ENCODE results near the gene TMUB1.

Gene TMUB1

GRCh38 chr7:151034312-151035025 is 48.8 kb downstream of the TMUB1 start:
- H3K9me3 ChIP-seq (ENCODE audit: control insufficient read depth, insufficient read depth, low read length), result no peaks in the 10 kb centered on the region
- peaks cover 6% of the 10 kb centered on the region for H3K79me2 ChIP-seq (ENCODE audit: control insufficient read depth, low read length)
- H4K20me1 ChIP-seq (ENCODE audit: control insufficient read depth, insufficient read depth, low read depth, low read length), result peaks cover 4% of the 10 kb centered on the region; the same call in 1 of the 2 replicates
- H3K4me1 ChIP-seq (ENCODE audit: control insufficient read depth, low read length), result peaks cover 4% of the 10 kb centered on the region
- no peak overlapping the region for H3K27ac ChIP-seq (ENCODE audit: low read depth, low read length)
- H3K36me3 ChIP-seq (ENCODE audit: control insufficient read depth, low read length), result peaks cover 31% of the 10 kb centered on the region
- H3K27me3 ChIP-seq (ENCODE audit: control insufficient read depth, low read length), result no peaks in the 10 kb centered on the region
- H3K4me3 ChIP-seq (ENCODE audit: low read length), result no peak overlapping the region
- no peaks in the 10 kb centered on the region for H3F3A ChIP-seq (ENCODE audit: control insufficient read depth, insufficient read depth)
- H3K9me2 ChIP-seq (replicated peaks; ENCODE audit: control insufficient read depth, low read length), result no peaks in the 10 kb centered on the region
- TF ChIP-seq, protein P1, sequence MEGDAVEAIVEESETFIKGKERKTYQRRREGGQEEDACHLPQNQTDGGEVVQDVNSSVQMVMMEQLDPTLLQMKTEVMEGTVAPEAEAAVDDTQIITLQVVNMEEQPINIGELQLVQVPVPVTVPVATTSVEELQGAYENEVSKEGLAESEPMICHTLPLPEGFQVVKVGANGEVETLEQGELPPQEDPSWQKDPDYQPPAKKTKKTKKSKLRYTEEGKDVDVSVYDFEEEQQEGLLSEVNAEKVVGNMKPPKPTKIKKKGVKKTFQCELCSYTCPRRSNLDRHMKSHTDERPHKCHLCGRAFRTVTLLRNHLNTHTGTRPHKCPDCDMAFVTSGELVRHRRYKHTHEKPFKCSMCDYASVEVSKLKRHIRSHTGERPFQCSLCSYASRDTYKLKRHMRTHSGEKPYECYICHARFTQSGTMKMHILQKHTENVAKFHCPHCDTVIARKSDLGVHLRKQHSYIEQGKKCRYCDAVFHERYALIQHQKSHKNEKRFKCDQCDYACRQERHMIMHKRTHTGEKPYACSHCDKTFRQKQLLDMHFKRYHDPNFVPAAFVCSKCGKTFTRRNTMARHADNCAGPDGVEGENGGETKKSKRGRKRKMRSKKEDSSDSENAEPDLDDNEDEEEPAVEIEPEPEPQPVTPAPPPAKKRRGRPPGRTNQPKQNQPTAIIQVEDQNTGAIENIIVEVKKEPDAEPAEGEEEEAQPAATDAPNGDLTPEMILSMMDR (IDR thresholded peaks at IDR 0.05; ENCODE audit: low read depth, low read length, poor library complexity, severe bottlenecking), result no peak
- no peak for TF ChIP-seq EZH2phosphoT487 (IDR thresholded peaks at IDR 0.05; ENCODE audit: borderline replicate concordance, low read length)
- H3K4me2 ChIP-seq (ENCODE audit: low read length), result no peak overlapping the region

DNA sequence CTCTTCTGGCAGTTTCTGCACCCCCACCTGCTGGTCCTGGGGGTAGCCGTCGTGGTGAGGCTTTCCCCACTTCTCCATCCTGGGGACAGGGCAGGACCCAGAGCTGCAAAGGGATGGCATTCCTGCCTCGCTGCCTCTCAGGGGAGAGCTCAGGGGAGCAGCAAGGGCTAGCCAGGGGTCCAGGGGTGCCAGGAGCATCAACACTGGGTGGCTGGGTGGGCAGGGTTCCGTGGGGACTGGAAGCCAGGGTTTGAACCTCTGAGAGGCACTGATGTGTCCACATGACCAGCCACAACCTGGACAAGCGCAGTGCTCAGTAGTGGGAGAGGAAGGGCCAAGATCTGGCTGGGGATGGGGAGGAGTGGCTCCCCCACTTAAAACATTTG is 49.4 kb downstream of the TMUB1 start:
- Histone ChIP-seq H3K4me2 (ENCODE audit: low read length) (no peak overlapping the region), H3K79me2 (ENCODE audit: control insufficient read depth, low read length) (peaks cover 12% of the 10 kb centered on the region), H3K27me3 (ENCODE audit: control insufficient read depth, low read length) (no peaks in the 10 kb centered on the region), H3K36me3 (ENCODE audit: control insufficient read depth, low read length) (peaks cover 31% of the 10 kb centered on the region), H3K4me1 (ENCODE audit: control insufficient read depth, low read length) (peaks cover 9% of the 10 kb centered on the region), H3K27ac (ENCODE audit: low read depth, low read length) (no peak overlapping the region), H3K4me3 (ENCODE audit: low read length) (no peak overlapping the region), H4K20me1 (ENCODE audit: control insufficient read depth, insufficient read depth, low read depth, low read length) (peaks cover 3% of the 10 kb centered on the region; the same call in 1 of the 2 replicates), H3K9me2 (replicated peaks; ENCODE audit: control insufficient read depth, low read length) (no peaks in the 10 kb centered on the region), H3F3A (ENCODE audit: control insufficient read depth, insufficient read depth) (no peaks in the 10 kb centered on the region), H3K9me3 (ENCODE audit: control insufficient read depth, insufficient read depth, low read length) (no peaks in the 10 kb centered on the region)
- TF ChIP-seq EZH2phosphoT487 (IDR thresholded peaks at IDR 0.05; ENCODE audit: borderline replicate concordance, low read length), result no peak
- TF ChIP-seq, protein P1 (IDR thresholded peaks at IDR 0.05; ENCODE audit: low read depth, low read length, poor library complexity, severe bottlenecking), result no peak

DNA sequence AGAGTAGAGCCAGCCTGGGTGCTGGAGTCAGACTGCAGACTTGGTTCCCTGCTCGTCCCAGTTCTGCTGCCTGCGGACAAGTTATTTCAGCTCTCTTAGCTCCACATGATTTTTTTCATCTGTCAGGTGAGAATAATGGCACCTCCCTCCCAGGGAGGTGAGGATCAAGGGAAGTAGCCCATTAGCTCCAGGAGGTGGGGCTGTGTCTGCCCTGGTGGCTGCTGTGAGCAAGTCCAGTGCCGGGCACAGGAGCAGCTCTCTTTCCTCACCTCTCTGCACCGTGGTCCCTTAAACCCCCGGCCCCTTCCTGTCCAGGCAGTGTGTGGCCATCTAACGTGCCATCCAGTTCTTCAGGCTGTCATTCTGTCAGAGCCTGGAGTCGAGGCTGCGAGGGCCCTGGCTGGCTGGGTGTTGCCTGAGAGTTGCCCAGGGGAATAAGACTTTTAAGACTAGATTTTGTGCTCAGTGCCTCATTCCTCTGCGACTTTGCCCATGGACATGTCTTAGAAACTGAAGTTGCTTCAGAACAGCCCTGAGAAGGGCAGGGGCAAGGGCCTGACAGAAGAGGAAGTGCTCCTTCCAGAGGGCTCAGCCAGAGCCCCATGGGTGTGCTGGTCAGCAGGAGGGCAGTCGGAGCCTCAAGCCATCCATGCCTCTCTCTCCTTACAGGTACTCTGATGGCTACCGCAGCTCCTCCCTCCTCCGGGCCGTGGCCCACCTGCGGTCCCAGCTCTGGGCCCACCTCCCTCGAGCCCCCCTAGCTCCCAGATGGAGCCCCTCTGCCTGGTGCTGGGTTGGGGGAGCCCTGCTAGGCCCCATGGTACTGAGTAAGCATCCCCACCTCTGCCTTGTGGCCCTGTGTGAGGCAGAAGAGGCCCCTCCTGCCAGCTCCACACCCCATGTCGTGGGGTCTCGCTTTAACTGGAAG is 50.1 kb downstream of the TMUB1 start:
- no peaks in the 10 kb centered on the region for H3F3A ChIP-seq (ENCODE audit: control insufficient read depth, insufficient read depth)
- H3K36me3 ChIP-seq (ENCODE audit: control insufficient read depth, low read length), result peaks cover 31% of the 10 kb centered on the region
- H3K27me3 ChIP-seq (ENCODE audit: control insufficient read depth, low read length), result no peaks in the 10 kb centered on the region
- no peak overlapping the region for H3K4me2 ChIP-seq (ENCODE audit: low read length)
- H3K9me2 ChIP-seq (replicated peaks; ENCODE audit: control insufficient read depth, low read length), result no peaks in the 10 kb centered on the region
- no peak overlapping the region for H3K27ac ChIP-seq (ENCODE audit: low read depth, low read length)
- no peaks in the 10 kb centered on the region for H3K9me3 ChIP-seq (ENCODE audit: control insufficient read depth, insufficient read depth, low read length)
- TF ChIP-seq, protein P1 (IDR thresholded peaks at IDR 0.05; ENCODE audit: low read depth, low read length, poor library complexity, severe bottlenecking), result no peak
- no peak for TF ChIP-seq EZH2phosphoT487 (IDR thresholded peaks at IDR 0.05; ENCODE audit: borderline replicate concordance, low read length)
- H4K20me1 ChIP-seq (ENCODE audit: control insufficient read depth, insufficient read depth, low read depth, low read length), result no peaks in the 10 kb centered on the region
- H3K79me2 ChIP-seq (ENCODE audit: control insufficient read depth, low read length), result peaks cover 18% of the 10 kb centered on the region
- peaks cover 12% of the 10 kb centered on the region for H3K4me1 ChIP-seq (ENCODE audit: control insufficient read depth, low read length)
- no peak overlapping the region for H3K4me3 ChIP-seq (ENCODE audit: low read length)

Data from DOHH2 (cell line).